ENCODE measurements around the gene SNX24.

GRCh38 chr5:122985006-122985700, 139.7 kb downstream of the SNX24 start:
- TF ChIP-seq CTCF (IDR thresholded peaks at IDR 0.05; ENCODE audit: low read depth, low read length) (no peak), POLR2A (IDR thresholded peaks at IDR 0.05; ENCODE audit: extremely low read depth, insufficient read length) (no peak), MAX (IDR thresholded peaks at IDR 0.05; ENCODE audit: low read depth, low read length) (no peak), MYC (IDR thresholded peaks at IDR 0.05; ENCODE audit: low read depth, low read length) (no peak)

Measured in NB4 (cell line).